Superior temporal gyrus (tissue), 1 donor: ENCODE data around the gene LYPLA2.
"Not testable (repeated sequence)": the region's sequence is repeated elsewhere in the genome, so short reads cannot be mapped to it uniquely, and the experiment has no call there.

Experiments
- DNase-seq: peaks from one replicate; pipeline ENCODE4 v3.0.0-alpha.2; 2016; ENCODE audit errors: extremely low spot score

The LYPLA2 gene

GRCh38 chr1:23779826-23780371 lies 11.0 kb upstream of the LYPLA2 start:
- DNase-seq: no peak

GRCh38 chr1:23783141-23783540 lies 7.8 kb upstream of the LYPLA2 start:
- not testable (repeated sequence) for DNase-seq

GRCh38 chr1:23784846-23785245 lies 6.1 kb upstream of the LYPLA2 start:
- no peak for DNase-seq

GRCh38 chr1:23787701-23788100 lies 3.2 kb upstream of the LYPLA2 start:
- no peak for DNase-seq

- no peak for DNase-seq
Measured at GRCh38 chr1:23788695-23789094, 2.2 kb upstream of the LYPLA2 start.

GRCh38 chr1:23791516-23792047 lies 637 bp downstream of the LYPLA2 start:
- no peak for DNase-seq

- DNase-seq: no peak
Measured at GRCh38 chr1:23792151-23792945, 1.4 kb downstream of the LYPLA2 start.

GRCh38 chr1:23793018-23793781 lies 2.3 kb downstream of the LYPLA2 start:
- DNase-seq: no peak

GRCh38 chr1:23793861-23794731 lies 3.2 kb downstream of the LYPLA2 start:
- no peak for DNase-seq

- not testable (repeated sequence) for DNase-seq
Measured at GRCh38 chr1:23794732-23795182, 3.8 kb downstream of the LYPLA2 start.

GRCh38 chr1:23795676-23796465 lies 4.9 kb downstream of the LYPLA2 start:
- DNase-seq: no peak

- no peak for DNase-seq
Measured at GRCh38 chr1:23796466-23797271, 5.7 kb downstream of the LYPLA2 start.

- no peak for DNase-seq
Measured at GRCh38 chr1:23797478-23798448, 6.8 kb downstream of the LYPLA2 start.

- DNase-seq: no peak
Measured at GRCh38 chr1:23798662-23799142, 7.8 kb downstream of the LYPLA2 start.

GRCh38 chr1:23799255-23799569 lies 8.3 kb downstream of the LYPLA2 start:
- no peak for DNase-seq

- no peak for DNase-seq
Measured at GRCh38 chr1:23799570-23800399, 8.8 kb downstream of the LYPLA2 start.
